DMS114 treated with DMSO at 0.1 percent for 48 hours (cell line): ENCODE results near the gene PUSL1.

Experiments
- DNase-seq: peaks from one replicate; lab custom pipeline; 2025; ENCODE audit not compliant: unreplicated experiment; lab: John Stamatoyannopoulos, UW

PUSL1 gene

DNA sequence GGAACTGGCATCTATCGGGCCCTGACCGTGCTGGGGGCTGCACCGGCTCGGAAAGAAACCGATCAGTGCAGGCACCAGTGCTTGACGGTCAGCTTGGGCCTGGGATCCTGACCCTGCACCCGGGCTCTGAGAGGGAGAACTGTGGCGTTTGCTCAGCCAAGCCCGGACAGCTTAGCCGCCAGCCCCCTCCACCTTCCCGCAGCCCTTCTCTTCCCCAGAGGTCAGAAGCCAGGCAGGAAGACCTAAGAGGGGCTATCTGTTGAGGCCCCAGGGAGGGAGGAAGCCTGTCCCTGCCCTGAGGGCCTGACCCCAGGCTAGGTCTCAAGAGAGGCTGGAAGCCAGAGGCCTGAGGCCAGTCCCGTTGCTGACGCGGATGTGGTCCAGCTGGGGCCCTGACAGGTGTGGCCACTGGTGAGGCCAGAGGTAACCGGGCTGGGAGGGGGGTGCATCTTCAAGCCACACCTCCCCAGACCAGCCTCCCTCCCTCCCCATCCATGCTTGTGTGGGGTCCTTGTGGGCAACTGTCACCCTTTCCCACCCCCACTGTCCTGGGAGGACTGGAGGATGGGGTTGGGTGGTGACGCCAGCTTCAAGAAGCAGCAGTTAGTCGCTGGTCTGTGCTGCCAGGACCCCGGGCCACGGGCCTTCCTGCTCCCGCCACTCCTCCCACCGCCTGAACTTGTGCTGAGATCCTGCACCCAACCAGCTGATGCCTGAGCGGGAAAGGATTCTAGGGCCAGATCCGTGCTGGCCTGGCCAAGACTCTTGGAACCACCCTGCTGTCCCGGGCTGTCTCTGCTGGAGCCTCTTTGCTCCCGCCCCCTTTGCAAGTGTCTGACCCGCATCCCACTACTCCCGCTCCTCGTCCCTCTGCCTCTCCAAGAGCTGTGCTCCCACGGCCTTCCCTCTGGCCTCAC lies 43.4 kb downstream of the PUSL1 start:
- no peak for DNase-seq

GRCh38 chr1:1352786-1353388 lies 44.5 kb downstream of the PUSL1 start:
- no peak for DNase-seq

DNA sequence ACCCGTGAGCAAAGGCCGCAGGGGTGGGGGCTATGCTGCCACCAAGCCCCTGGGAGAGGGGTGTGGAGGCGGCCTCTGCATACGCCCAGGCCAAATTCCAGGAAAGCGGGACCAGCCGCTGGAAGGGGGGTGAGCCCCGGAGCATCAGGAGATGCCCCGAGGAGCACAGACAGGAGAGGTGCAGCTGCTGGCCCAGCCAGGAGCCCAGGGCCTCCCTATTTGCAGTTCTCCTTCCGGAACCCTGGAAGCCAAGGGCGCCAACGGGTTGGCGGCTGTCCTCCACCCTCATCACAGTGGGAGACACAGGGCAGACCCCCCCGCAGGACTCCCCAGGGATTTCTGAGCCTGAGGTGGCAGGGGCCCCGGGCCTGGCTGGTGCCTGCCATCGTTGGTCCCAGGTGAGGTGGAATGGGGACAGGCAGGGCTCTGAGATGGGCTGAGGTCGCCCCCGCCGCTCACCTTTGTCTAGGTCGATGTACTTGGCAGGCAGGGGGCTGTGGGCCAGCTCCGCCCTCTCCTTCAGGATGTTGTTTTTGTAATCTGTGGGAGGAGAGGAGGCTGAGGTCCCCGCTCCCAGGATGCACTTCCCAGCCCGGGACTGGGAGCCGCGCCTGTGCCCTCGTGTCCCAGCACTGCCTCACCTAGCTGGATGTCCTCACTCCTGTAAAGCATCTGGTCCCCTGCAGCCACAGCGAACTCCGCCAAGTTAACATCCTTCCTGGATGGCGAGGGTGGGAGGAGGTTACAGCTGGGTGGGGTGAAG lies 45.2 kb downstream of the PUSL1 start:
- DNase-seq = no peak

- no peak for DNase-seq
Observed at GRCh38 chr1:1354271-1355247, 46.2 kb downstream of the PUSL1 start.

DNA sequence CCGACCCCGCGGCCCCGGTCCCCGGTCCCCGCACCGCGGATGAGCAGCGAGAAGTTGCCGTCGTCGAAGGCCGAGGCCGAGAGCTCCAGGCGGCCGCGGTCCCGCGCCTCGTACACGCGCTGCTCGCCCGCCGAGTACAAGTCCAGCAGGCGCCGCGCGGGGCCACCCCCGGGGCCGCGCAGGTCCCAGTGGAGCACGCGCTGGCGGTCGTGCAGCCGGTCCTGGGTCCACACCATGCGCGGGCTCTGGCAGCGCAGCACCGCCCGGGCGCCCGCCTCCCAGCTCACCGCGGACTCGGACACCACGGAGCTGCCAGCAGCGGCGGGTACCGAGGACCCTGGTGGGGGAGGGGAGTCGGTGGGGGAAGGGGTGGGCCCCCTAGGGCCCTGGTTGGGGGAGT lies 47.0 kb downstream of the PUSL1 start:
- DNase-seq = no peak

GRCh38 chr1:1356166-1356795 lies 47.9 kb downstream of the PUSL1 start:
- DNase-seq = no peak

DNA sequence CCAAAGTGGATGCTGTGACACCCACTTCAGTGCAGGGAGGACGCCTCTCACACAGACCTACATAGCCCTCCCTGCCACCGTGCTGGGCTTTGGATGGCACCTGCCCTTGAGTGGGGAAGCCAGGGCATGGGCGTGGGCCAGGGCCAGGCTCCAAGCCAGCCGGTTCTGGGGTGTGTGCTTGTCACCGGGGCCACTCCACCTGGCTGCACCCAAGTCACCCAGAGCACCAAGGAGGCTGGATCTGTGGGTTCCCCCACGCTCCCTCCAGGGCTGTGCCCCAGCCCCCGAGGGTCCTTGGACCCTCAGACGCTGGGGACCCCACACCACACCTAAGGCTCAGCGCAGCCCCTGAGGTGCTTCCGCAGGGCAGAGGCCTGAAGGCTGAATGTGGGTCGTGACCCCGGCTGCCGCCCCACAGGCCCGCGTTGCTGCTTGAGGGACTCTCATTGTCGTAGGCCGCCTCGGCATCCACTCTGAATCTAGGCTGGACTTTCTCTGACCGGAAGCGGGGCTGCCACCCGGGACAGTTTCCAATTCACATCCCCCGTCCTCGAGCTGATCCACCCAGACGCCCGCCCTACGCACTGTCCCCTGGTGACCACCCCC lies 48.5 kb downstream of the PUSL1 start:
- DNase-seq = no peak

GRCh38 chr1:1357871-1358432 lies 49.6 kb downstream of the PUSL1 start:
- no peak for DNase-seq

DNA sequence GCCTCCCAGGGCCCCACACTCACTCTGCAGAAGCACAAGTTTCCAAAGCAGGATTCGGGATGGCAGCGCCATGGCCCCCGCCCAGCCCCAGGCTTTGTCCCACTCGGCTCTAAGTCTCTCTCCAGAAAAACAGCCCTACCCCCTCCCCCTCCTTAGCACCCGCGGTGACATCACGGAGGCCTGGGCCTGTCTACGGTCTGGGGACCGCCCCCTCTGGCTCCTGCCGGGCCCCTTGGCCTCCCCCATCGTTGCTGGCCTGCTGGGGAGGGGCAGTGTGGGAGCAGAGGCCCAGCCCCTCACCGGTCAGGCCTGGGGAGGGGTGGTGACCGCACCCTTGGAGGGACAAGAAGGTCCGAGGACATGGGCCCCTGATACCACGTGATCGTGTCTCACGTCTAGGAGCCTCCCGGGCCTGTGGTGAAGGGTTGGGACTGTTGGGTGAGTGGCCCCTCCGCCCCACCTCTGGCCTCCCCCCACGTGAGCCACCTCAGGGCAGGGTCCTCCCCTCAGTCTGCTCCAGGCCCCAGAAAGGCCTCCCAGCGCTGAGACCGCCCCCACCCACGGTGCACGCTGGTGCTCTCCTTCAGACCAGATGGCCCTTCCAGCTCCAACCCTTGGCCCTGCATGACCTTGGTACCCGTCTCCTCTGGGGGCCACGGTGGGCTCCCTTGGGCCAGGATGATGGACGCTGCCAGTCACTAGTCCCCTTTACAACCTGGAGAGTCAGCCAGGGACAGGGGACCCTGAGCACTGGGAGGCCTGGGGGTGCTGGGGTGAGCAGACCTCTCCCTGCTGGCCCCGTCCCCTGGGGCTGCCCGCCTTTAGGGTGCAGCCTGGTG lies 50.3 kb downstream of the PUSL1 start, which contains the start of gene MXRA8:
TSS of gene MXRA8 (minus strand) at position 123 of the 839 bp plus-strand sequence. CDS start at position 72, 51 bp downstream.
- DNase-seq = no peak

DNA sequence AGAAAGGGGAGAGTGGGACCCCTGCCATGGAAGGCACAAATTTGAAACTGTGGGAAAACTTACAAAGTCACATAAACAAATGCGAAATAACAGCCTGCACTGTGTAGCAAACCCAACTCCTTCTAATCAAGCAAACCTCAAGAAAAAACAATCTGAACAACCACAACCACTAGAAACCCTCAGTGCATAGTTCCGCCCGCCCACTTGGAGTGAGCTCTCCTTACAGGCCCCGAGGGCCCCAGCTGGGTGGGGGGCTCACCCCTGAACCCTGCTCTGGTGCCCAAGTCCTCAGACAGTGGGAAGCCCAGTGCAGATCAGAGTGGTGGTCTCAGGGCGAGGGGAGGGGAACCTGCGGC lies 50.9 kb downstream of the PUSL1 start:
- no peak for DNase-seq

- DNase-seq = no peak
Observed at GRCh38 chr1:1359664-1360468, 51.5 kb downstream of the PUSL1 start.

- DNase-seq = no peak
Observed at GRCh38 chr1:1360506-1361169, 52.2 kb downstream of the PUSL1 start.
